Measurements from ENCODE around the gene ARHGAP1. TPM values are rescaled to one million over a fixed set of nuclear protein-coding genes. Genes with fewer than 3 reads are reported as not detected.
A peak's percentile ranks its signal among the peaks of the same experiment; 100 is the strongest.

ARHGAP1 gene
- total RNA-seq, 6 experiments from 2014 or later: 26.5 to 46.2 (median 30.9) TPM

DNA sequence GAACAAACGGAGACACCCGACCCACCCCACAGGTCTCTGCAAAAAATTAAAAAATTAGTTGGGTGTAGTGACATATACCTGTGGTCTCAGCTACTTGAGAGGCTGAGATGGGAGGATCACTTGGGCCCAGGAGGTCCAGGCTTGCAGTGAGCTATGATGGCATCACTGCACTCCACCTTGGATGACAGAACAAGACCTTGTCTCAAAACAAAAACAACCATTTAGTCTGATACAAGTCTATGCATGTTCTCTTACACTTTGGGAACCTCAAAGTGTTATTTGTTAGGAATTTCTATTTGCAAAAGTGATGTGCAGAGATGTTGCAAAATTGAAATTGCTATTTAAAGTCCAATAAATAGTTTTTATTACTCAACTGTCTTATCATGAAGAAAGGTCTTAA lies 68.7 kb downstream of the ARHGAP1 start:
- no peak for ATAC-seq
- Histone ChIP-seq H3K27me3 (no peaks in the 10 kb centered on the region), H3K36me3 (peaks cover 0 to 6% (median 6%) of the 10 kb centered on the region in 4 donors), H3K4me1 (peaks cover 0 to 20% (median 8%) of the 10 kb centered on the region in 4 donors), H3K9me3 (no peaks in the 10 kb centered on the region), H3K27ac (no peak overlapping the region), H3K4me3 (no peak overlapping the region)
- 100% methylated on average over 2 of the region's 2 CpGs for WGBS (ENCODE audit: insufficient coverage, low coverage, low lambda C conversion rate, missing lambda C conversion rate)
- TF ChIP-seq, protein P1, sequence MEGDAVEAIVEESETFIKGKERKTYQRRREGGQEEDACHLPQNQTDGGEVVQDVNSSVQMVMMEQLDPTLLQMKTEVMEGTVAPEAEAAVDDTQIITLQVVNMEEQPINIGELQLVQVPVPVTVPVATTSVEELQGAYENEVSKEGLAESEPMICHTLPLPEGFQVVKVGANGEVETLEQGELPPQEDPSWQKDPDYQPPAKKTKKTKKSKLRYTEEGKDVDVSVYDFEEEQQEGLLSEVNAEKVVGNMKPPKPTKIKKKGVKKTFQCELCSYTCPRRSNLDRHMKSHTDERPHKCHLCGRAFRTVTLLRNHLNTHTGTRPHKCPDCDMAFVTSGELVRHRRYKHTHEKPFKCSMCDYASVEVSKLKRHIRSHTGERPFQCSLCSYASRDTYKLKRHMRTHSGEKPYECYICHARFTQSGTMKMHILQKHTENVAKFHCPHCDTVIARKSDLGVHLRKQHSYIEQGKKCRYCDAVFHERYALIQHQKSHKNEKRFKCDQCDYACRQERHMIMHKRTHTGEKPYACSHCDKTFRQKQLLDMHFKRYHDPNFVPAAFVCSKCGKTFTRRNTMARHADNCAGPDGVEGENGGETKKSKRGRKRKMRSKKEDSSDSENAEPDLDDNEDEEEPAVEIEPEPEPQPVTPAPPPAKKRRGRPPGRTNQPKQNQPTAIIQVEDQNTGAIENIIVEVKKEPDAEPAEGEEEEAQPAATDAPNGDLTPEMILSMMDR (IDR thresholded peaks at IDR 0.05): no peak
- TF ChIP-seq POLR2A (IDR thresholded peaks at IDR 0.05): no peak
- intact Hi-C loops (cut with DNase I): loop anchor here in 1 of 2 donors (10.0 kb wide), 1 partner anchor 533 kb away; no protein-coding TSS in a partner anchor
- DNase-seq: no peak

DNA sequence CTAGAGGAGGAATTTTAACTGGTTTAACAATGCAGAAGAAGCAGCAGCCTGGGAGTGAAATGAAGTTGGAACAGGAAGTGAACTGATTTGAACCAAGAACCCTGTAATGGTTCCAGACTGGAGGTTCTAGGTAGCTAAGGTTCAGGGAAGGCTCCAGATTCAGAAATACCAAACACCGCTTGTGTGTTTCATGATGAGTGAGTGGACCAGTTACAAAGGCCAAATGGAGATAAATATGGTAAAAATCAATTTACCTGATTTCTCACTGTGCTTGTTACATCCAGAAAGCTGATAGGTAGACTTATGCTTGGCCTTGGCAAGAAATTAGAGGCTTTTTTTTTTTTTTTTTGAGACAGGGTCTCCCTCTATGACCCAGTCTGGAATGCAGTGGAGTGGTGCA lies 70.2 kb downstream of the ARHGAP1 start:
- TF ChIP-seq POLR2A (IDR thresholded peaks at IDR 0.05): no peak
- TF ChIP-seq, protein P1 (IDR thresholded peaks at IDR 0.05): no peak
- H3K4me3 ChIP-seq: no peak overlapping the region
- intact Hi-C loops (cut with DNase I): loop anchor here in 1 of 2 donors (10.0 kb wide), 1 partner anchor 535 kb away; no protein-coding TSS in a partner anchor
- H3K4me1 ChIP-seq: peaks cover 0 to 20% (median 10%) of the 10 kb centered on the region in 4 donors
- peak in 3 of 4 donors; percentile 25 to 67 (median 33) for ATAC-seq
- H3K9me3 ChIP-seq: no peaks in the 10 kb centered on the region
- peaks cover 0 to 11% (median 6%) of the 10 kb centered on the region in 4 donors for H3K36me3 ChIP-seq
- DNase-seq: no peak
- no peaks in the 10 kb centered on the region for H3K27me3 ChIP-seq
- peak overlapping the region in 1 of 3 donors; percentile 24 for H3K27ac ChIP-seq
- 60% methylated on average over 1 of the region's 1 CpG for WGBS (ENCODE audit: insufficient coverage, low coverage, low lambda C conversion rate, missing lambda C conversion rate)

DNA sequence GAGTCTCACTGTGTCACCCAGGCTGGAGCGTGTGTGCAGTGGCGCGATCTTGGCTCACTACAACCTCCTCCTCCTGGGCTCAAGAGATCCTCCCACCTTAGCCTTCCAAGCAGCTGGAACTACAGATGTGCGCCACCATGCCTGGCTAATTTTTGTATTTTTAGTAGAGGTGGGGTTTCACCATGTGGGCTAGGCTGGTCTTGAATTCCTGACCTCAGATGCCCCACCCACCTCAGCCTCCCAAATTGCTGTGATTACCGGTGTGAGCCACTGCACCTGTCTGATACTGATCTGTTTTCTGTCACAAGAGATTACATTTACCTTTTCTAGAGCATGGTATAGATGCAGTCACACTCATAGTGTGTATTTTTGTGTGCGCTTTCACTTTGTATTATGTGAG lies 71.5 kb downstream of the ARHGAP1 start:
- WGBS (ENCODE audit: insufficient coverage, low coverage, low lambda C conversion rate, missing lambda C conversion rate): 100% methylated on average over 5 of the region's 6 CpGs
- no peak for DNase-seq
- no peak for ATAC-seq

More for the DNA sequence above, 71.5 kb downstream of the ARHGAP1 start:
- Histone ChIP-seq H3K36me3 (peaks cover 0 to 23% (median 6%) of the 10 kb centered on the region in 4 donors), H3K27ac (no peak overlapping the region), H3K27me3 (no peaks in the 10 kb centered on the region), H3K9me3 (no peaks in the 10 kb centered on the region), H3K4me1 (peaks cover 0 to 16% (median 7%) of the 10 kb centered on the region in 4 donors), H3K4me3 (no peak overlapping the region)
- TF ChIP-seq, protein P1 (IDR thresholded peaks at IDR 0.05): no peak
- no peak for TF ChIP-seq POLR2A (IDR thresholded peaks at IDR 0.05)
- intact Hi-C loops (cut with DNase I): no loop called here

Other genes starting within 250 kb of the ARHGAP1 start
- gene AMBRA1, start 106.6 kb downstream of the ARHGAP1 start, total RNA-seq: 10 to 100 TPM; 11.0 to 15.7 (median 13.6) TPM
- 1 to 10 TPM; 2.0 to 3.4 (median 2.9) TPM for gene HARBI1, start 83.4 kb downstream of the ARHGAP1 start, total RNA-seq
- gene ATG13, start 83.1 kb downstream of the ARHGAP1 start, total RNA-seq: 10 to 100 TPM; 34.5 to 60.9 (median 41.1) TPM
- 10 to 100 TPM in 1 of 6 experiments, 1 to 10 TPM in 5; 4.0 to 16.3 (median 6.9) TPM for gene ZNF408, start 412 bp upstream of the ARHGAP1 start, total RNA-seq
- 1,000 to 10,000 TPM in 3 of 6 experiments, 100 to 1,000 TPM in 3; 825 to 1,339 (median 1,089) TPM for gene F2, start 18.6 kb upstream of the ARHGAP1 start, total RNA-seq
- 10 to 100 TPM; 12.9 to 30.2 (median 21.2) TPM for gene CKAP5, start 145.7 kb upstream of the ARHGAP1 start, total RNA-seq
- 1 to 10 TPM in 2 of 6 experiments, under 1 TPM in 4; 0.43 to 1.2 (median 0.84) TPM for gene LRP4, start 217.9 kb upstream of the ARHGAP1 start, total RNA-seq
- 1 to 10 TPM; 3.3 to 7.5 (median 4.6) TPM for gene CSTPP1, start 236.1 kb upstream of the ARHGAP1 start, total RNA-seq

Data from right lobe of liver (tissue), 6 donors.